ENCODE data around the gene PYM1.

The PYM1 gene

DNA sequence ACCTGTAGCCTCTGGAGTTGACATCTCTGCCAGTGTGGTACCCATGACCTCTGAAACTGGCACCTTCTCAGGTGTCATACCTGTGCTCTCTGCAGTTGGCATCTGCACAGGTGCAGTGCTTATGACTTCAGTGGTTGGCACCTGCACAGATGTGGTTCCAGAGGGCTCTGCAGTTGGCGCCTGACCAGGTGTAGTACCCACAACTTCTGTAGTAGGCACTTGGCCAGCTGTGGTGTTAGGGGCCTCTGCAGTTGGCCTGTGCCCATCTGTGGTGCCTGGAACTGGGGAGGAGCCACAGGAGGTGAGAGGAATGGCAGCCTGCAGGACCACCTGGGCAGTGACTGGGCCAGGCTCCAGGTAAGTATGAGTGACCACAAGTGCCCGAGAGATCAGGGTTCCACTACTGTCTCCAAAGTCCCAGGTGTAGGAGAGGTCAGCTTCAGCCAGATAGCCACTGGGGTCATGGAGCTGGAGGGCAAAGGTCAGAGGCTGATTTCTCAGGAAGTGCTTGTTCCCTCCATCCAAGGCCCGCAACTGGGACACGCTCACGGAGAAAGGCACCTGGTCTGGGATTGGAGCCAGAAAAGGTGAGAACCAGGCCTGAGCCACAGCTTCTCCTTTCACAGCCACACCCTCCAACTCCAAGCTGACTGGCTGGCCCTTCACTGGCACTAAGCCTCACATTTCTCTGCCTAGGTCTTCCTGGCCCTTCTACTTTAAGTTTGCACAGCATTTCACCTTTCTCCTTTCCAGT is 29.6 kb upstream of the PYM1 start:
- no peak for DNase-seq (ENCODE audit: low spot score)
- Mint-ChIP-seq H3K9me3 (no peaks in the 10 kb centered on the region), H3K27me3 (ENCODE audit: low read depth) (no peaks in the 10 kb centered on the region), H3K27ac (no peak overlapping the region), H3K36me3 (ENCODE audit: low read depth) (peaks cover 33% of the 10 kb centered on the region), H3K4me3 (no peak overlapping the region), H3K4me1 (ENCODE audit: low read depth) (no peaks in the 10 kb centered on the region)

DNA sequence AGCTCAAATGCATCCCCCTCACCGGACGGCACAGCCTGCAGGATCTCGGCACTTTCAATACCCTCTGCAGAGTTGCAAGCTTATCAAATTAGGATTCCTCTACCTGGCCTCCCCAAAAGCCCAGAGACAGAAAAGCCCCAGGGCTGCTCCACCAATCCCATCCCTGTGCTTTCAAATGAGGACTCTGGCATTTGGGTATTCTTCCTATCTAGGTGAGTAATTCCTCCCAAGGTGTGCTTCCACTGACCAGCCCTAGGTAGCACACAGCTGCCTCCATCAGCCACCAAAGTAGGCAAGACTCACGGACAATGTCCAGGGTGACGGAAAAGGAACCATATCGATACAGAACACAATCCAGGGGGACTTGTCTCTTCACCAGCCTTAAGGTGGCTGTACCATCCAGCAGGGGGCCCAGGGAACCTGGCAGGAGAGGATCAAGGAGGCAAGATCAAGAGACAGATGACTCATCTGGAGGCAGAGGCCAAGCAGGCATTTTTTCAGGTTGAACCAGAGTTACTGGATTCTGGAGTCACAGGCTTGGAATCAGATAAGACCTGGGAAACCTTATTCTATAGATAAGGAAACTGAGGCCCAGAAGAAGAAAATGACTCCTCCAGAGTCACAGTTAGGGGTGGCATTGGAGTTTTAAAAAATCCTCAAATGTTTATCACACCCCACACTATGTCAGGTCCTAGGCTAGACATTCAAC is 28.3 kb upstream of the PYM1 start:
- Mint-ChIP-seq H3K36me3 (ENCODE audit: low read depth) (peaks cover 45% of the 10 kb centered on the region), H3K9me3 (no peaks in the 10 kb centered on the region), H3K27ac (peak overlapping the region; percentile 50), H3K4me3 (no peak overlapping the region), H3K4me1 (ENCODE audit: low read depth) (no peaks in the 10 kb centered on the region), H3K27me3 (ENCODE audit: low read depth) (no peaks in the 10 kb centered on the region)
- peak; percentile 19 for DNase-seq (ENCODE audit: low spot score)

DNA sequence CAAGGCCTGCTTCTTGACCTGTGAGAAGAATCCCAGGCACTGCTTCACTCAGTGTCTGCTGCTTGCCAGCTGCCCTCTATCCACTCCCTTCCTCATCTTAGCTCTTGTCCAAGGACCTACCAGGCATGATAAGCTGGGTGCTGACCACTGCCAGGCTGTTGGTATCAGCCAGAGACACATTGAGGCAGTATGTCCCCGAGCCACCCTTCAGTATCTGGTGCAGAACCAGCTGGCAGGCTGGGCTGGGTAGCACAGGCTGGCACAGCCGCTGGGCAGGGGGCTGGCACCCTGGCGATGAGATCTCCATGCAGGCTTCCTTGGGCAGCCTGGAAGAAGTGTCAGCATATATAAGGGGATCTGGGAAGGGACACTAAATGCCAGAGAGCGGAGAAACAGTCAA is 27.6 kb upstream of the PYM1 start:
- Mint-ChIP-seq H3K36me3 (ENCODE audit: low read depth) (peaks cover 45% of the 10 kb centered on the region), H3K27me3 (ENCODE audit: low read depth) (no peaks in the 10 kb centered on the region), H3K4me1 (ENCODE audit: low read depth) (no peaks in the 10 kb centered on the region), H3K9me3 (no peaks in the 10 kb centered on the region), H3K27ac (no peak overlapping the region), H3K4me3 (no peak overlapping the region)
- DNase-seq (ENCODE audit: low spot score), result no peak

DNA sequence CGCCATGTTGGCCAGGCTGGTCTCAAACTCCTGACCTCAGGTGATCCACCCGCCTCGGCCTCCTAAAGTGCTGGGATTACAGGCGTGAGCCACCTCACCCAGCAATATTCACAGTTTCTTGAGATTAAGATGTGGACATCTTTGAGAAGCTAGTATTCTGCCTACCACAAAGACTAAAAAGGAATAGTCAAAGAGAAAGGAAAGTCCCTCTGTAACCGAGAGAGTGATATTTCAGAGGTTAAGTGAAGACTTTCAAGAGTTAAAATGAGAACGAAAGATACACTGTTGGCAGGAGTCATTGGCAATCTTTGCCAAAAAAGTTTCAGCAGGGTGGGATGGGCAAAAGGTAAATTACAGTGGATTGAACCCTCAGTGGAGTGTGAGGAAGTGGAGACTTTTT is 18.9 kb upstream of the PYM1 start:
- H3K9me3 Mint-ChIP-seq, result no peaks in the 10 kb centered on the region
- peaks cover 15% of the 10 kb centered on the region for H3K4me1 Mint-ChIP-seq (ENCODE audit: low read depth)
- no peaks in the 10 kb centered on the region for H3K27me3 Mint-ChIP-seq (ENCODE audit: low read depth)
- peaks cover 68% of the 10 kb centered on the region for H3K36me3 Mint-ChIP-seq (ENCODE audit: low read depth)
- peak overlapping the region; percentile 41 for H3K27ac Mint-ChIP-seq
- no peak overlapping the region for H3K4me3 Mint-ChIP-seq
- no peak for DNase-seq (ENCODE audit: low spot score)

DNA sequence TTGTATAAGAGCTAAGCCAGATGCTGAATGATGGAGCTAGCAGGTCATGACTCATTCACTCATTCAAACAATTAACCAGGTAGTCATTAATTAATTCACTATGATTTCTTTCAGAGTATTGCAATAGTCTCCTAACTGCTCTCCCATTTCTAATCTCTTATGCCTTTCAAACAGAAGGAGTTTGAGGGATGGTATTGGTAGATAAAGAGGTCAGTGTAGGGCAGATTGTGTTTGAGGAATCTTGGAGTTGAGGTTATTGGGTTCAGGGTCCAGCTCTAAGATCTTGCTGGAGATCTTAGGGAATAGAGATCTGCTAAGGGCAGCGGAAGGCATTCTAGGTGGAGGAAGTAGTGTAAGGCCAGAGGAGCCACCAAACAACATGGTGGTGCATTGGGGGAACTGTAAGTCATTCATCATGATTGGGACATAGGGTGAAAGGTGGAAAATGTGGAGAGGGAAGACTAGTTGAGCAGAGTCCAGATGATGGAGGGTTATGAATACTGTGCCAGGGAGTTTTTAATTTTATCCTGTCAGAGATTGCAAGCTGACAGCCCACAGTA is 15.0 kb upstream of the PYM1 start:
- H3K4me3 Mint-ChIP-seq, result no peak overlapping the region
- peak overlapping the region; percentile 12 for H3K27ac Mint-ChIP-seq
- H3K9me3 Mint-ChIP-seq, result no peaks in the 10 kb centered on the region
- no peak for DNase-seq (ENCODE audit: low spot score)
- H3K4me1 Mint-ChIP-seq (ENCODE audit: low read depth), result peaks cover 37% of the 10 kb centered on the region
- no peaks in the 10 kb centered on the region for H3K27me3 Mint-ChIP-seq (ENCODE audit: low read depth)
- peaks cover 87% of the 10 kb centered on the region for H3K36me3 Mint-ChIP-seq (ENCODE audit: low read depth)

DNA sequence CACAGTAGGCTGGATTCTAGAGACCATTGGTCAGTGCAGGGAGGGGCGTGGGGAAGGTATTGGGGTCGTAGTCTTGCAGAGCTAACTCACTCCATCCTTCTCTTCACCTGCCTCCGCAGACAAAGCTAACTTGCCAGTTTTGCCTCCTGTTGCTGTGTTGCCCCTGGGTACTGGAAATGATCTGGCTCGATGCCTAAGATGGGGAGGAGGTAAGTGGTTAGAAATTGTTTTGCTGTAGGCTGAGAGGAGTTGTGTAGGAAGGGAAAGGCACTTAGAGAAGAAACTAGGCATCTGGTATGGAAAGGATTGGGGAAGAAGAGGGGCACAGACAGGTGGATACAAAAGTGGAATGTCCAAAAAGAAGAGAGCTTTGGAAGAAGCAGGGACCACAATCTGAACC is 14.4 kb upstream of the PYM1 start:
- Mint-ChIP-seq H3K36me3 (ENCODE audit: low read depth) (peaks cover 88% of the 10 kb centered on the region), H3K4me3 (no peak overlapping the region), H3K27ac (no peak overlapping the region), H3K4me1 (ENCODE audit: low read depth) (peaks cover 41% of the 10 kb centered on the region), H3K27me3 (ENCODE audit: low read depth) (no peaks in the 10 kb centered on the region), H3K9me3 (no peaks in the 10 kb centered on the region)
- DNase-seq (ENCODE audit: low spot score), result no peak

DNA sequence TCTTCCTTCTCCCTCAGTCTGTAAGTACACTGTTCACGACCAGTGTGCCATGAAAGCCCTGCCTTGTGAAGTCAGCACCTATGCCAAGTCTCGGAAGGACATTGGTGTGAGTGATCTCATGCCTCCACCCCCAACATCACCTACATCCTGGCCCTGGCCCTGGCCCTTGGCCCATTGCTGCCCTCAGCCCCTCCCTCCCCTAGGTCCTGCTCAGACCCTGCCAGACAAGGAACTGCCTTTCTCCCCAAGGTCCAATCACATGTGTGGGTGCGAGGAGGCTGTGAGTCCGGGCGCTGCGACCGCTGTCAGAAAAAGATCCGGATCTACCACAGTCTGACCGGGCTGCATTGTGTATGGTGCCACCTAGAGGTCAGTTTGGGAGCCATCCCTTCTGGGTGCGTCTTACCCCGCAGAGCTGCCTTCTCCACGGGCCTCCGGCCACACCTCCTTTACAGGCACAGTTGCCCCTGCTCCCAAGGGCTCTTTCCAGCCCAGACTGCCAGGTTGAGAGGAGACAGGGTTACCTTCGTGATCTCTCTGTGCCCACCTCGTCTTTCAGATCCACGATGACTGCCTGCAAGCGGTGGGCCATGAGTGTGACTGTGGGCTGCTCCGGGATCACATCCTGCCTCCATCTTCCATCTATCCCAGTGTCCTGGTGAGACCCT is 12.5 kb upstream of the PYM1 start:
- Mint-ChIP-seq H3K36me3 (ENCODE audit: low read depth) (peaks cover 91% of the 10 kb centered on the region), H3K9me3 (no peaks in the 10 kb centered on the region), H3K4me1 (ENCODE audit: low read depth) (peaks cover 53% of the 10 kb centered on the region), H3K27me3 (ENCODE audit: low read depth) (no peaks in the 10 kb centered on the region), H3K27ac (peak overlapping the region; percentile 85), H3K4me3 (peak overlapping the region; percentile 58)
- peak; percentile 78 for DNase-seq (ENCODE audit: low spot score)

DNA sequence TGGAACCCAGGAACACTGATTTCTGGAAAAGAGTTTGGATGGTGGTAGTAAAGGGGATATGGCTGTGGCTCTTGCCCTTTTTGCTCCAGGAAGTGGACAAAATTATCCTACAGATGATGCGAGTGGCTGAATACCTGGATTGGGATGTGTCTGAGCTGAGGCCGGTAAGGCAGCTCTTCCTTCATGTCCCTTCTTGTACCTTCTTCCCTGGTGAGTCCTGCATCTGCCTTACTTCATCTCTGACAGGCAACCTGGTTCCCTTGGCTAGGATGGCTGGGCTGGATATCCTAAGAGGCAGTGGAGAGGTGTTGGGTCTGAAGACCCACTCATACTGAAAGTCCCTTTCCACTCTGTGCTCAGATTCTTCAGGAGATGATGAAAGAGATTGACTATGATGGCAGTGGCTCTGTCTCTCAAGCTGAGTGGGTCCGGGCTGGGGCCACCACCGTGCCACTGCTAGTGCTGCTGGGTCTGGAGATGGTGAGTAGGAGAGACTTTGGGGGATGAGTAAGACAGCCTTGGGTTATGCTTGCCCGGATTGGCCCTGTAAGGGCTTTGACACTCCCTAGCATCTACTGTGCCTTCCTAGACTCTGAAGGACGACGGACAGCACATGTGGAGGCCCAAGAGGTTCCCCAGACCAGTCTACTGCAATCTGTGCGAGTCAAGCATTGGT is 11.3 kb upstream of the PYM1 start:
- peak; percentile 8 for DNase-seq (ENCODE audit: low spot score)
- peaks cover 94% of the 10 kb centered on the region for H3K36me3 Mint-ChIP-seq (ENCODE audit: low read depth)
- no peaks in the 10 kb centered on the region for H3K9me3 Mint-ChIP-seq
- H3K27ac Mint-ChIP-seq, result peak overlapping the region; percentile 73
- peaks cover 61% of the 10 kb centered on the region for H3K4me1 Mint-ChIP-seq (ENCODE audit: low read depth)
- no peaks in the 10 kb centered on the region for H3K27me3 Mint-ChIP-seq (ENCODE audit: low read depth)
- peak overlapping the region; percentile 22 for H3K4me3 Mint-ChIP-seq

DNA sequence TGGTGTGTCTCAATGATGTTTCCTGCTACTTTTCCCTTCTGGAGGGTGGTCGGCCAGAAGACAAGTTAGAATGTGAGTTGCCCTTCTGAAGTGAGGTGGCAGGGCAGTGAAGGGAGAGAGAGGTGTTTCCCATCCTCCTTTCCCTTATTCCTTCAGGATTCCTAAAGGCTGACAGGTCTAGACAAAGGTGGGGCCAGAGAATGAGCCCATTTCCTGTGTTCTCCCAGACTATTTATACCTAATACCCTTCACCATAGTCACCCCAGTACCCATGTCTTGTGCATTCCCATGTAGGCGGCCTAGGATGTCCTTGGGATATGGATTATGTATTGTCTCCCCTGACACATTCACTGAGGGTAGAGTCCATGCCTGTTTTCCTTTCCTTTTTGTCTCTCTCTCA is 10.3 kb upstream of the PYM1 start:
- no peaks in the 10 kb centered on the region for H3K27me3 Mint-ChIP-seq (ENCODE audit: low read depth)
- DNase-seq (ENCODE audit: low spot score), result no peak
- H3K27ac Mint-ChIP-seq, result peak overlapping the region; percentile 38
- peaks cover 95% of the 10 kb centered on the region for H3K36me3 Mint-ChIP-seq (ENCODE audit: low read depth)
- H3K4me1 Mint-ChIP-seq (ENCODE audit: low read depth), result peaks cover 67% of the 10 kb centered on the region
- no peak overlapping the region for H3K4me3 Mint-ChIP-seq
- no peaks in the 10 kb centered on the region for H3K9me3 Mint-ChIP-seq

DNA sequence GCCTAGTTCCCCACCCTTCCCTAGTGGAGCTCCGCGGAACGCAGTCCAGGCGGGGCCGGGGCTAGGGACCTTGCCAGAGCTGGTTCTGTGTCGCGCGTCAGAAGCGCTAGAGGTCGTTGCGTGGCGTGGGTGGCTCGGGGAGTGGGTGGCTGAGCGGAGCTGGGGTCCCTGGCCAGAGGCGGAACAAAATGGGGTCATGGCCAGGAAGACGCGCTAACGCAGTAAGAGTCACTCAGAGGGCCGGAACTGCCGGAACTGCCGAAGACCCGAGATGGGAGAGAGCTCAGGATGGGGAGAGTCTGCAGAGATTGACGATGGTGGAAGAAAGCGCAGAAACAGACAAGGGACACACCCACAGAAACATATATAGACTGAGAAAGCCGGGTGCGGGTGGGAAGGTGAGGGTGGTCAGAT is 8.1 kb upstream of the PYM1 start:
- H3K27ac Mint-ChIP-seq, result peak overlapping the region; percentile 79
- DNase-seq (ENCODE audit: low spot score), result peak; percentile 32
- no peaks in the 10 kb centered on the region for H3K27me3 Mint-ChIP-seq (ENCODE audit: low read depth)
- peak overlapping the region; percentile 99 for H3K4me3 Mint-ChIP-seq
- no peaks in the 10 kb centered on the region for H3K9me3 Mint-ChIP-seq
- H3K36me3 Mint-ChIP-seq (ENCODE audit: low read depth), result peaks cover 90% of the 10 kb centered on the region
- H3K4me1 Mint-ChIP-seq (ENCODE audit: low read depth), result peaks cover 60% of the 10 kb centered on the region

DNA sequence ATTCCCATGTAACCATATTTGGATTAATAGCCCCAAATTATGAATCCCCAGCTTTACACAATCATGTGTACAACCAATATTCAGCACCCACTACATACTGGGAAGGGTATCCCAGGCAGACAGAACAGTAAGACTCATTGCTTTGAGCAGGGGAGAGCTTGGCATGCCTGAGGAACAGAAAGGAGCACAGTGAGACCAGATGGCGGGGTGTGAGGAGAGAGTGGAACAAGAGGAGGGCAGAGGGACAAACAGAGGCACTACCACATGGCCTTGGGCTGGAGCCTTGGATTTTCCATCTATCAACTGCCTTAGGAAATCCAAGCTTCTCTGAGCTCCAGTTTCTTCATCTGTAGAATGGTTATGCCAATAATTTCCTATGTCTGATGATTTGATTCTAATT is 7.1 kb upstream of the PYM1 start:
- peak overlapping the region; percentile 99 for H3K4me3 Mint-ChIP-seq
- H3K36me3 Mint-ChIP-seq (ENCODE audit: low read depth), result peaks cover 81% of the 10 kb centered on the region

DNA sequence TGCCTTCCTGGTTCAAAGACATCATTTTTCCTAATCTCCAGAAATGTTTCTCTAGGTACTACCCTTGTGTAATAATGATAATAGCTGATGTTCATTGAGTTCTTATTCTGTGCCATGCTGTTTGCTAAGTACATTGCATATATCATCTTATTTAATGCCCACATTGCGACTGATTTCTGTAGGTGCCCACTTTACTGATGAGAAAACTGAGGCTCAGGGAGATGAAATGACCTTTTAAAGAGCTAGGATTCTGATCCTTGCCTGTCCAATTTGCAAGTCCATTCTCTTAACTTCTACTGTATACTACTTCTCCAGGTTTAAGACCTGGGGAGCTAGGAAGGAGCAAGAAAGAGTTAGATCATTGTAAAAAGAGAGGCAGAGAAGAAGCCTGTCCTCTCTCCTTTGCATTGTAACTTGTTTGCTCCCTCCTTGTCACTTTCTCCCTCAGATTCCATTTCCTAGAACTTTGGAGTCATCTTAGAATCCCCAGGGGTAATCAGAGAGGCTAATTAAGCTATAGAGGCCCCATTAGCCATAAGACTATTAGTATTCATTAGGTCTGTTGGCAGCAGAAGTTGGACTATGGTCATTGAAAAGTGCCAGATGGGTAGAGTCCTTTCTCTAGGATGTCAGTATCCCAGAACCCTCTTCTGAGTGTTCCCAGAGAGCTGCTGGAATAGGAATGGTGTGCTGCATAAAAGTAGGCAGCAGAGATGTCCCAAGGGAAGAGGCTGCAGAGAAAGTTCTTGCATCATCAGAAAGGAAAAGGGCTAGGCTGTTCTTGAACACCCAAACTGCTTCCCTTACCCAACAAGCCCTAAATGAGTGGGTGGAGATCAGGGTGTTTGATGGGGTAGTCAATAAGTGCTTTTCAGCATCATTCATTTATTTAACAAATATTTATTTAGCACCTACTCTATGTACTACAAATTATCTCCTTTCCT is 6.4 kb upstream of the PYM1 start:
- Mint-ChIP-seq H3K9me3 (no peaks in the 10 kb centered on the region), H3K27me3 (ENCODE audit: low read depth) (no peaks in the 10 kb centered on the region), H3K4me3 (peak overlapping the region; percentile 99), H3K4me1 (ENCODE audit: low read depth) (peaks cover 61% of the 10 kb centered on the region), H3K36me3 (ENCODE audit: low read depth) (peaks cover 77% of the 10 kb centered on the region), H3K27ac (peak overlapping the region; percentile 53)
- no peak for DNase-seq (ENCODE audit: low spot score)

More for the DNA sequence above, 7.1 kb upstream of the PYM1 start:
- Mint-ChIP-seq H3K9me3 (no peaks in the 10 kb centered on the region), H3K27ac (peak overlapping the region; percentile 13), H3K27me3 (ENCODE audit: low read depth) (no peaks in the 10 kb centered on the region), H3K4me1 (ENCODE audit: low read depth) (peaks cover 60% of the 10 kb centered on the region)
- DNase-seq (ENCODE audit: low spot score), result no peak

Data from T-helper 2 cell treated with Interferon-gamma antibody and Interleukin-4, amounts not matched to agents 5 μg/mL and 100 μg/mL, for 36 hours (primary cell).